ENCODE results near the gene ACAT2.

Gene ACAT2

DNA sequence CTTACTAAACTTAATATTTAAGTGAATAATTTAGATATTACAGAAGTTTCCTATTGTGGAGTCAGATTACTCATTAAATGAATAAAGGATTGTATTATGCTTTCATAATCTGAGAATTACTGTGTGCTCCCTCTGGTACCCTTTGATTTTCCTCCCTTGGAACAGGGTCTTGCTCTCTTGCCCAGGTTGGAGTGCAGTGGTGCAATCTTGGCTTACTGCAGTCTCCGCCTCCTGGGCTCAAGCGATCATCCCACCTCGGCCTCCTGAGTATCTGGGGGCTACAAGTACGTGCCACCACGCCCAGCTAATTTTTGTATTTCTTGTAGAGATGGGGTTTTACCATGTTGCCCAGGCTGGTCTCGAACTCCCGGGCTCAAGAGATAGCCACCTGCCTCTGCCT, 24.9 kb upstream of the ACAT2 start:
- Histone ChIP-seq H3K36me3 (ENCODE audit: control insufficient read depth, low read length) (peaks cover 82% of the 10 kb centered on the region), H4K20me1 (ENCODE audit: control insufficient read depth, insufficient read depth, low read depth, low read length) (peaks cover 16% of the 10 kb centered on the region), H3K9me2 (replicated peaks; ENCODE audit: control insufficient read depth, low read length) (no peaks in the 10 kb centered on the region)

DNA sequence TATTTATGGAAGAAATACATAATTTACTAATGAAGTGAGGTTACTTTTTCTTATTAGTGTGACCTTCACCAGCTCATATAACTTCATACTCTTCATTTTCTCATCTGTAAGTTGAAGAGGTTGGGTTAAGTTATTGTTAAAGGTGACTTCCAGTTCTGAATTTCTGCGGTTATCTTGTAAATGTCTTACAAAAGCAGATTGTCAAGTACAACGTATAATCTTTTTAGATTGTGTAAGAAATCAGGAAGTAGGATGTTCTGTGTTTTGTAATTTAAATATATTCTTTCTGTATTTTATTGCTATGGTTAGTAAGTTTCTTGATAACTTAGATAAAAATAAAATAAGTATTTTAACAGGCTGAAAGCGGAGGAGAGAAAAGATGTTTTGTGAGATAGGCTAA, 22.5 kb upstream of the ACAT2 start:
- Histone ChIP-seq H4K20me1 (ENCODE audit: control insufficient read depth, insufficient read depth, low read depth, low read length) (peaks cover 14% of the 10 kb centered on the region; the same call in 1 of the 2 replicates), H3K4me3 (ENCODE audit: low read length) (no peak overlapping the region), H3K9me2 (replicated peaks; ENCODE audit: control insufficient read depth, low read length) (no peaks in the 10 kb centered on the region), H3F3A (ENCODE audit: control insufficient read depth, insufficient read depth) (peaks cover 12% of the 10 kb centered on the region), H3K79me2 (ENCODE audit: control insufficient read depth, low read length) (peaks cover 93% of the 10 kb centered on the region), H3K4me2 (ENCODE audit: low read length) (no peak overlapping the region), H3K27me3 (ENCODE audit: control insufficient read depth, low read length) (no peaks in the 10 kb centered on the region), H3K36me3 (ENCODE audit: control insufficient read depth, low read length) (peaks cover 90% of the 10 kb centered on the region), H3K9me3 (ENCODE audit: control insufficient read depth, insufficient read depth, low read length) (no peaks in the 10 kb centered on the region), H3K27ac (ENCODE audit: low read depth, low read length) (no peak overlapping the region), H3K4me1 (ENCODE audit: control insufficient read depth, low read length) (peaks cover 5% of the 10 kb centered on the region; the same call in 1 of the 2 replicates)
- no peak for TF ChIP-seq EZH2phosphoT487 (IDR thresholded peaks at IDR 0.05; ENCODE audit: borderline replicate concordance, low read length)
- TF ChIP-seq, protein P1, sequence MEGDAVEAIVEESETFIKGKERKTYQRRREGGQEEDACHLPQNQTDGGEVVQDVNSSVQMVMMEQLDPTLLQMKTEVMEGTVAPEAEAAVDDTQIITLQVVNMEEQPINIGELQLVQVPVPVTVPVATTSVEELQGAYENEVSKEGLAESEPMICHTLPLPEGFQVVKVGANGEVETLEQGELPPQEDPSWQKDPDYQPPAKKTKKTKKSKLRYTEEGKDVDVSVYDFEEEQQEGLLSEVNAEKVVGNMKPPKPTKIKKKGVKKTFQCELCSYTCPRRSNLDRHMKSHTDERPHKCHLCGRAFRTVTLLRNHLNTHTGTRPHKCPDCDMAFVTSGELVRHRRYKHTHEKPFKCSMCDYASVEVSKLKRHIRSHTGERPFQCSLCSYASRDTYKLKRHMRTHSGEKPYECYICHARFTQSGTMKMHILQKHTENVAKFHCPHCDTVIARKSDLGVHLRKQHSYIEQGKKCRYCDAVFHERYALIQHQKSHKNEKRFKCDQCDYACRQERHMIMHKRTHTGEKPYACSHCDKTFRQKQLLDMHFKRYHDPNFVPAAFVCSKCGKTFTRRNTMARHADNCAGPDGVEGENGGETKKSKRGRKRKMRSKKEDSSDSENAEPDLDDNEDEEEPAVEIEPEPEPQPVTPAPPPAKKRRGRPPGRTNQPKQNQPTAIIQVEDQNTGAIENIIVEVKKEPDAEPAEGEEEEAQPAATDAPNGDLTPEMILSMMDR (IDR thresholded peaks at IDR 0.05; ENCODE audit: low read depth, low read length, poor library complexity, severe bottlenecking), result no peak

More for the DNA sequence above, 24.9 kb upstream of the ACAT2 start:
- Histone ChIP-seq H3F3A (ENCODE audit: control insufficient read depth, insufficient read depth) (peaks cover 12% of the 10 kb centered on the region; the same call in 1 of the 2 replicates), H3K4me2 (ENCODE audit: low read length) (no peak overlapping the region), H3K79me2 (ENCODE audit: control insufficient read depth, low read length) (peaks cover 98% of the 10 kb centered on the region), H3K4me3 (ENCODE audit: low read length) (no peak overlapping the region), H3K4me1 (ENCODE audit: control insufficient read depth, low read length) (peaks cover 15% of the 10 kb centered on the region), H3K9me3 (ENCODE audit: control insufficient read depth, insufficient read depth, low read length) (no peaks in the 10 kb centered on the region), H3K27ac (ENCODE audit: low read depth, low read length) (no peak overlapping the region), H3K27me3 (ENCODE audit: control insufficient read depth, low read length) (no peaks in the 10 kb centered on the region)
- TF ChIP-seq, protein P1 (IDR thresholded peaks at IDR 0.05; ENCODE audit: low read depth, low read length, poor library complexity, severe bottlenecking), result no peak
- TF ChIP-seq EZH2phosphoT487 (IDR thresholded peaks at IDR 0.05; ENCODE audit: borderline replicate concordance, low read length), result no peak

DNA sequence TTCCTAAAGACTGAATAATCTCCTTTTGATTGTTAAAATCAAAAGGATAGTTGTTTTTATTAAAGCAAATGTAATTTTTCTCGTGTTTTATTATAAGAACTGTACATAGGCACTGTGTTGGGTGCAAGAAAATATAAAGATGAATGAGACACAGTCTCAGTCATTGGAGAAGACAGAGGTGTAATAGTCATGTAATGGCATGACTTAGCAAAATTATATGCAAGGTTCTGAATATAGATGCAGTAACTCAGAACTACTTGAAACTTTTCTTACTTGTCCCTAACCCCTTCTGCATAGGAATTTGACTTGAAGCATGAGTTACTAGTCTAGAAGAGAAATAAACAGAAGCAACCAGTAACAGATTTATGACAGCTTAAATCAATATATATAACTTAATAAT, 19.7 kb upstream of the ACAT2 start:
- TF ChIP-seq, protein P1 (IDR thresholded peaks at IDR 0.05; ENCODE audit: low read depth, low read length, poor library complexity, severe bottlenecking), result no peak
- no peak for TF ChIP-seq EZH2phosphoT487 (IDR thresholded peaks at IDR 0.05; ENCODE audit: borderline replicate concordance, low read length)
- no peaks in the 10 kb centered on the region for H3K9me3 ChIP-seq (ENCODE audit: control insufficient read depth, insufficient read depth, low read length)
- no peak overlapping the region for H3K4me2 ChIP-seq (ENCODE audit: low read length)
- H3K4me1 ChIP-seq (ENCODE audit: control insufficient read depth, low read length), result no peaks in the 10 kb centered on the region
- no peaks in the 10 kb centered on the region for H3K9me2 ChIP-seq (replicated peaks; ENCODE audit: control insufficient read depth, low read length)
- no peak overlapping the region for H3K4me3 ChIP-seq (ENCODE audit: low read length)
- peaks cover 91% of the 10 kb centered on the region for H3K79me2 ChIP-seq (ENCODE audit: control insufficient read depth, low read length)
- peaks cover 99% of the 10 kb centered on the region for H3K36me3 ChIP-seq (ENCODE audit: control insufficient read depth, low read length)
- H4K20me1 ChIP-seq (ENCODE audit: control insufficient read depth, insufficient read depth, low read depth, low read length), result peaks cover 4% of the 10 kb centered on the region; the same call in 1 of the 2 replicates
- peaks cover 16% of the 10 kb centered on the region for H3F3A ChIP-seq (ENCODE audit: control insufficient read depth, insufficient read depth)
- no peak overlapping the region for H3K27ac ChIP-seq (ENCODE audit: low read depth, low read length)
- no peaks in the 10 kb centered on the region for H3K27me3 ChIP-seq (ENCODE audit: control insufficient read depth, low read length)

All from DOHH2 (cell line).